ENCODE data around the gene TNFAIP1. TPM values are rescaled to one million over a fixed set of nuclear protein-coding genes. Genes with fewer than 3 reads are reported as not detected.

Gene TNFAIP1
- total RNA-seq, 2 donors from 2014 or later, result 15.2 to 15.8 TPM

GRCh38 chr17:28315846-28316705 is 19.5 kb upstream of the TNFAIP1 start:
- intact Hi-C loops (cut with DNase I), result no loop called here
- ATAC-seq (no peak), DNase-seq (no peak)
- Histone ChIP-seq H3K27ac (no peak overlapping the region), H3K27me3 (no peaks in the 10 kb centered on the region), H3K9me3 (no peaks in the 10 kb centered on the region), H3K4me1 (peaks cover 63% of the 10 kb centered on the region), H3K36me3 (replicated peaks in 1 of 2; ENCODE audit: insufficient read depth in 1 of 2, low read depth in 2 of 2) (no peaks in the 10 kb centered on the region), H3K4me3 (no peak overlapping the region)
- WGBS, 2 donors, result 92 to 98% methylated on average over 3 to 4 of the region's 4 CpGs
- TF ChIP-seq POLR2A (IDR thresholded peaks at IDR 0.05), result no peak
- no peak for TF ChIP-seq CTCF (IDR thresholded peaks at IDR 0.05)

- no peak for TF ChIP-seq CTCF (IDR thresholded peaks at IDR 0.05)
- no peak for TF ChIP-seq POLR2A (IDR thresholded peaks at IDR 0.05)
- DNase-seq (no peak), ATAC-seq (no peak)
- Histone ChIP-seq H3K27ac (peak overlapping the region; percentile 25 to 95 (median 89)), H3K9me3 (no peaks in the 10 kb centered on the region), H3K27me3 (no peaks in the 10 kb centered on the region), H3K4me1 (peaks cover 68% of the 10 kb centered on the region), H3K4me3 (no peak overlapping the region), H3K36me3 (replicated peaks in 1 of 2; ENCODE audit: insufficient read depth in 1 of 2, low read depth in 2 of 2) (no peaks in the 10 kb centered on the region)
- intact Hi-C loops (cut with DNase I), result no loop called here
- 74 to 77% methylated on average over 19 to 21 of the region's 21 CpGs for WGBS, 2 donors
Measured at GRCh38 chr17:28317099-28317965, 18.2 kb upstream of the TNFAIP1 start.

GRCh38 chr17:28317966-28318758 is 17.4 kb upstream of the TNFAIP1 start:
- peak overlapping the region; percentile 25 to 95 (median 89) for H3K27ac ChIP-seq
- peaks cover 68% of the 10 kb centered on the region for H3K4me1 ChIP-seq
- ATAC-seq (peak; percentile 1), DNase-seq (no peak)
- H3K4me3 ChIP-seq, result peak overlapping the region in 1 of 2 donors; percentile 13
- H3K9me3 ChIP-seq, result no peaks in the 10 kb centered on the region
- no peaks in the 10 kb centered on the region for H3K36me3 ChIP-seq (replicated peaks in 1 of 2; ENCODE audit: insufficient read depth in 1 of 2, low read depth in 2 of 2)
- TF ChIP-seq CTCF (IDR thresholded peaks at IDR 0.05) (no peak), POLR2A (IDR thresholded peaks at IDR 0.05) (no peak)
- WGBS, 2 donors, result 8 to 12% methylated on average over 39 to 40 of the region's 40 CpGs
- intact Hi-C loops (cut with DNase I), result no loop called here
- no peaks in the 10 kb centered on the region for H3K27me3 ChIP-seq

- peak within 1 kb of the TSS; percentile 89 to 95 (median 89) for H3K27ac ChIP-seq
- peaks cover 68% of the 10 kb centered on the region for H3K4me1 ChIP-seq
- H3K27me3 ChIP-seq, result no peaks in the 10 kb centered on the region
- WGBS, 2 donors, result 0 to 1% methylated on average over 19 to 72 of the region's 72 CpGs
- ATAC-seq (peak; percentile 98), DNase-seq (peak; percentile 98 to 99 (median 98))
- peak within 1 kb of the TSS; percentile 12 to 14 for H3K4me3 ChIP-seq
- no peaks in the 10 kb centered on the region for H3K36me3 ChIP-seq (replicated peaks in 1 of 2; ENCODE audit: insufficient read depth in 1 of 2, low read depth in 2 of 2)
- TF ChIP-seq POLR2A (IDR thresholded peaks at IDR 0.05) (peak; percentile 86 to 93 (median 89)), CTCF (IDR thresholded peaks at IDR 0.05) (peak in 2 of 7 experiments; percentile 17 to 25)
- intact Hi-C loops (cut with DNase I), result no loop called here
- no peaks in the 10 kb centered on the region for H3K9me3 ChIP-seq
Measured at GRCh38 chr17:28318759-28319597, 16.6 kb upstream of the TNFAIP1 start, which contains the start of gene TMEM97. TMEM97 (plus strand) TSS chr17:28319200; CDS start chr17:28319240, 40 bp downstream.
